NCI-H187 treated with DMSO at 0.1 percent for 48 hours (cell line): ENCODE data around the gene TTC33.
"Not testable (repeated sequence)": the region's sequence is repeated elsewhere in the genome, so short reads cannot be mapped to it uniquely, and the experiment has no call there.

Source experiments
- DNase-seq: peaks from one replicate; lab custom pipeline; 2025; lab: John Stamatoyannopoulos, UW

TTC33 gene

DNA sequence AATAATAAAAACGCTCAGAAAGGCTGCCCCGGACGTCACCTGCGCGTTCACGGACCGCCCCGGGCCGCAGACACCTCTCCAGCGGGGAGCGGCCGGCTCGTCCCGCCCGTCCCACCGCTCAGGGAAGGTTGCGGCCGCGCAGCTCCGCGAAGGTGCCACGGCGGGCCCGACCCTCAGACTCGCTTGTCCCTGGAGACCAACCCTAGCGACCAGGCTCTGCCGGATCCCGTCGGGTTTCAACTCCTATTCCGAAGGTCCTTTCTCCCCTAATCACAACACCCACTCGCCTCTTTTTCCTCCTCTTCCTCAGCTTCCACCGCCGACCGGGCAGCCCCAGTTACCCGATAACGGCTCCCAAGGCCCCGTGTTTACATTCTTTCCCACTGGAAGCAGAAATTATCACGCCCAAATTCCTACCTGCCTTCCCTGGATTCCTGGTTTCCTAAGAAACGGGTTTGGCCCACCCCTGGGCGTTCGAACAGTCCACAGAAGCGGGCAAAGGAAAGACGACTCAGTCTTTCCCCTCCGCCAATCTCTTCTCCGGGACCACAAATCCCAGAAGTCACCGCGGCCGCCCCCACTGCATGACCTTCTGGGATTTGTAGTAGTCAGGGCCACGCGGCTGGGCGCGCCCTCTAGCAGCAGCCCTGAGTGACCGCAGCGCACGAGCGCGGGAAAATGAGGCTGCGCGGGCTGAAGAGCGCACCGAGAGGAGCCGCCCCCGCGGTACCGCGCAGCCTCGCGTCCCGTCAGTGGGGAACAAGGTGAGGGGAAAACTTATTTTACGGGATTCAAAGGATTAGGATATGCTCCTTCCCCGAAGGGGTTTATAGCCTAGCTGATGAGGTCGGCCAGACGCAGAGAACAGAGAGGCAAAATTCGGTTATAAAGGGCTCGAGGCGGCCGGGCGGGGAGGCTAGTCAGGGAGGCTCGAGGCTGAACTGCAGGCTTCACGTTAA lies at the start of gene TTC33:
TTC33 (minus strand) TSS at position 555 of the 959 bp plus-strand sequence. CDS start 8,943 bp downstream, outside the sequence.
- DNase-seq, result peak; percentile 88

GRCh38 chr5:40801771-40802562 lies 46.2 kb upstream of the TTC33 start:
- no peak for DNase-seq

DNA sequence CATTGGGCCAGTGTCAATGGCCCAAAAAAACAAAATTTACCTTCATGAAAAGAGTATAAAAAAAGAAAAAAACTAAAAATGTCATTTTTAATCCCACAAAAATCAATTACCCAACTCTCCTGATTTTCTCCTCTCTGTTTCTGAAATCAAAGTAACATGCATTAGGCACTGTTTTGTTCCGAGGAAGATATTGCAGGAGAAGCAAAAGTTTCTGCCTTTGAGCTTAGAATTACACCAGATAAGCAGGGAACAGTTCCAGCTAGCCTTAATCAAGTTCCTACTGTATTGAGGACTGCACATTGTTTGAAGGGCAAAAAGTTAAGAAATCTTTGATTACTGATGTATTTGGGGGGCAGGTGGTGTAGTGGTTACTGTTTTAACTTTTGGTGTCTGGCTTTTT lies 43.5 kb upstream of the TTC33 start:
- DNase-seq, result no peak

DNA sequence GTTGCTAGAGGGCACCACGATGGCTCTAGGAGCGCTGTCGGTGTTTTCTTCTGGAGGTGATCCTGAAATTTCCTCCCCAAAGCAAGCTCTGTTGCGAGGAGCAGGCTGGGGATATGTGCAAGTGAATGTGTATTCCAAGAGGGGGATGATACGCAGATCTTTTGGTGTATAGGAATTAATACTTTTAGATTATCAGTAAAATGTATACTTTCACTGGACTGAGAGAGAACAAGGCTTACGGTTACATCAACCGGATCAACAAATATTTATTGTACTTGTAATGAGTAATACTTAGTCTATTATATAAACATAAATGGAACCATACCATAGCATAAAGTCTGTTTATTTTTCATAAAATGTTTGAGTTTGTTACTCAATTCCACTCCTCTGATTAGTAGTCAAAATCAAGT lies 43.0 kb upstream of the TTC33 start:
- no peak for DNase-seq

- peak; percentile 36 for DNase-seq
Observed at GRCh38 chr5:40798012-40798800, 42.4 kb upstream of the TTC33 start, which contains the start of gene PRKAA1. Gene PRKAA1, minus strand, starts transcription at chr5:40798374. Its CDS starts 185 bp downstream, at chr5:40798189.

GRCh38 chr5:40797273-40798011 lies 41.7 kb upstream of the TTC33 start:
- no peak for DNase-seq

GRCh38 chr5:40796487-40796889 lies 40.7 kb upstream of the TTC33 start:
- DNase-seq, result no peak

GRCh38 chr5:40794877-40795276 lies 39.1 kb upstream of the TTC33 start:
- not testable (repeated sequence) for DNase-seq

DNA sequence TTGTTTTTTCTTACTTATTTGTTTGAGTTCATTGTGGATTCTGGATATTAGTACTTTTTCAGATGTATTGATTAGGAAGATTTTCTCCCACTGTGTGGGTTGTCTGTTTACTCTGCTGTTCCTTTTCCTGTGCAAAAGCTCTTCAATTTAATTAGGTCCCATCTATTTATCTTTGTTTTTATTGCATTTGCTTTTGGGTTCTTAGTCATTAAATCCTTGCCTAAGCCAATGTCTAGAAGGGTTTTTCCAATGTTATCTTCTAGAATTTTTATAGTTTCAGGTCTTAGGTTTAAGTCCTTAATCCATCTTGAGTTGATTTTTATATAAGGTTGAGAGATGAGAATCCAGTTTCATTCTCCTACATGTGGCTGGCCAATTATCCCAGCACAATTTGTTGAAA lies 38.6 kb upstream of the TTC33 start:
- DNase-seq, result not testable (repeated sequence)

DNA sequence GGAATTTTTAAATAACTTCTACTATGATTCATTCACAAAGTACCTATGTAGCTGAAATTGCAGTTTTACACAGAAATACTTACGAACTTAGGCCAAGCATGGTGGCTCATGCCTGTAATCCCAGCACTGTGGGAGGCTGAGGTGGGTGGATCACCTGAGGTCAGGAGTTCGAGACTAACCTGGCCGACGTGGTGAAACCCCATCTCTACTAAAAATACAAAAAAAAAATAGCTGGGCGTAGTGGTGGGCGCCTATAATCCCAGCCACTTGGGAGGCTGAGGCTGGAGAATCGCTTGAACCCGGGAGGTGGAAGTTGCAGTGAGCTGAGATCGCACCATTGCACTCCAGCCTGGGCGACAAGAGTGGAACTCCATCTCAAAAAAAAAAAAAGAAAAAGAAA lies 36.9 kb upstream of the TTC33 start:
- not testable (repeated sequence) for DNase-seq

GRCh38 chr5:40791715-40792139 lies 36.0 kb upstream of the TTC33 start:
- no peak for DNase-seq

- no peak for DNase-seq
Observed at GRCh38 chr5:40790947-40791593, 35.3 kb upstream of the TTC33 start.

DNA sequence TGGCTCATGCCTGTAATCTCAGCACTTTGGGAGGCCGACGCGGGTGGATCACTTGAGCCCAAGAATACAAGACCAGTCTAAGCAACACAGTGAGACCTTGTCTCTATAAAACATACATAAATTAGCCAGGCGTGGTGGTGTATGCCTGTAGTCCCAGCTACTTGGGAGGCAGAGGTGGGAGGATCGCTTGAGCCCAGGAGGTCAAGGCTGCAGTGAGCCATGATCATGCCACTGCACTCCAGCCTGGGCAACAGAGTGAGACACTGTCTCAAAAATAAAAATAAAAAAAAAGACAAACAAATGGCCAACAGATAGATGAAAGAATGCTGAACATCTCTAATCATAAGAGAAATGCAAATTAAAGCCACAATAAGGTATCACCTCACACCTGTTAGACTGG lies 33.2 kb upstream of the TTC33 start:
- DNase-seq, result not testable (repeated sequence)

GRCh38 chr5:40787986-40788385 lies 32.2 kb upstream of the TTC33 start:
- DNase-seq, result no peak

DNA sequence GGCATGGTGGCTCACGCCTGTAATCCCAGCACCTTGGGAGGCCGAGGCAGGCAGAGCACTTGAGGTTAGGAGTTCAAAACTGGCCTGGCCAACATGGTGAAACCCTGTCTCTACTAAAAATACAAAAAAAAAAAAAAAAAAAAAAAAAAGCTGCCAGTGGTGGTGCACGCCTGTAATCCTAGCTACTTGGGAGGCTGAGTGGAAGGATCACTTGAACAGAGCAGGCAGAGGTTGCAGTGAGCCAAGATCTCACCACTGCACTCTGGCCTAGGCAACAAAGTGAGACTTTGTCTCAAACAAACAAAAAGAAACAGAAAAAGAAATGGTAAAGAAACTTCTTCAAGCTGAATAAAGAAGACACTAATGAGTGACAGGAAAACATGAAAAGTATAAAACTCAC lies 30.9 kb upstream of the TTC33 start:
- DNase-seq, result not testable (repeated sequence)

DNA sequence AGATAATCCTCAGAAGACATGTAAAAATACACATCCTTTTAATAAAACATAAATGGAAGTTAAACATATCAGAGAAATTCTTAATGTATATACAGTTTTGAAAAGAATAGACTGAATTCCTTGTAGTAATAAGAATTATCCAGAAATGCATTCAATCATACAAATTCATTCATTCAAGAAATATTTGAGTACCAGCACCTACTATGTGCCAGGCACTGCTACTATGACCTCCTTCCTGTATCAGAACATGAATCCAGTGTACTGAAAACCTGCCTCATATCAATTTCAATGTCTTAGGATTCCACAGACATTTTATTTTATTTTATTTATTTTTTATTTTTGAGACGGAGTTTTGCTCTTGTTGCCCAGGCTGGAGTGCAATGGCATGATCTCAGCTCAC lies 29.2 kb upstream of the TTC33 start:
- no peak for DNase-seq

- DNase-seq, result no peak
Observed at GRCh38 chr5:40784027-40784653, 28.4 kb upstream of the TTC33 start.

DNA sequence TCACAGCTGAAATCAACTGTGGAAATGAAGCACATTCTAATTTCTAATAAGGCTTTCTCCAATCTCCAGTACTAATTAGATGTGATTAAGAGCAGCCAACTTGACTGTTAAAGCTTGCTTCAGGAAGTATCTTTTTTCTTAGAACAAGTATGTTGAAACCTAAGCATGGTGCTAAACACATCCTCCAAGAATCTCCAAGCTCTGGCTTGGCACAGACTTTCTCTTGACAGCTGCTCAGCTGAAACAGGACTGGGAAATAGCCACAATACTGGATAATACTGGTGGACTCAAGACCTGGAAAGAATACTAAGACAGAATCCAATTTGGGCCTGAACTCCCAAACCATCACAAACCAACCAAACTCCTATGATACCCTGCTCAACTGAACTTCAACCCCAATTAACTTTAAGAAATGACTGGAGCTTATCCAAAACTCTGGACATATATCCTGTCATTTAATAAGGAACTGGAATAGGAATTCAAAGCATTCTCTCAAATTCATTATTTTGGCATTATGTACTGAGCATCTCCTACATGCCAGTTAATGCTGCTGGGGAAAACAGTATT lies 26.2 kb upstream of the TTC33 start:
- DNase-seq, result no peak

DNA sequence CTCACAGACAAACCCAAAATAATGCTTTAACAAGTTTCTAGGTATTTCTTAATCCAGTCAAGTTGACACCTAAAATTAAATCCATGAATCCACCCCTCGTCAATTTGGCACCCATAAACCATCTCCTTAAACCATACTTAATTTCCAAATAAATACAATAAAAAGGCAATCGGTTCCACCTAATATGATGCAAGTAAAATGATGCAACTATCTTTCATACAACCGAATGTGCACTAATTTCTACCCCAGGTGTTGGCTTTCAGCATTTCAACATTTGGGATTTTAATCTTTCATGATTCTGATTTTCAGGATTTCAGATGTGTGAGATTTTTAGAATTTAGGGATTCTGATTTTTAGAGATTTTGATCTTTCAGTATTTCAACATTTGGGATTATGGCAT lies 25.1 kb upstream of the TTC33 start:
- no peak for DNase-seq

DNA sequence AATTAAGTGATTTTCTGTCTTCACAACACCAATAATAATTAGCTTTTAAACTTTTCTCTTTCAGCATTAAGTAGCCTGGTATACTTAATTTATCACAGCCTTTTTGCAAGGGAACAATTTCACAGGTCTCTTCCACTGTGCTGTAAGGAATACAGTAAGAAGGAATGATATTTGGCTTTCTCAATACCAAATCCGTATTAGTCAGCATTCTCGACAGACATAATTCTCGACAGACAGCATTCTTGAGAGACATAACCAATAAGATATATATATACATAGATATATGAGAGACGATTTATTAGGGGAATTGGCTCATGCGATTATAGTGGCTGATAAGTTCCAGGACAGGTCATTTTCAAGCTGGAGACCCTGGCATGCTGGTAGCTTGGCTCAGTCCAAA lies 24.4 kb upstream of the TTC33 start:
- DNase-seq, result no peak
